Fibroblast of skin of back (primary cell): ENCODE data around the gene CROCC.
"Not testable (repeated sequence)": the region's sequence is repeated elsewhere in the genome, so short reads cannot be mapped to it uniquely, and the experiment has no call there.

Experiments used
- DNase-seq: peaks from one replicate; pipeline ENCODE4 v3.0.0-alpha.2; 2013

CROCC gene

GRCh38 chr1:16944038-16944437, 22.3 kb downstream of the CROCC start:
- no peak for DNase-seq

GRCh38 chr1:16945512-16945911, 23.8 kb downstream of the CROCC start:
- DNase-seq = not testable (repeated sequence)

- DNase-seq = not testable (repeated sequence)
Measured at GRCh38 chr1:16946185-16946584, 24.5 kb downstream of the CROCC start.

- no peak for DNase-seq
Measured at GRCh38 chr1:16946646-16947045, 24.9 kb downstream of the CROCC start.

GRCh38 chr1:16948282-16948891, 26.7 kb downstream of the CROCC start:
- not testable (repeated sequence) for DNase-seq

GRCh38 chr1:16949026-16949425, 27.3 kb downstream of the CROCC start:
- not testable (repeated sequence) for DNase-seq

GRCh38 chr1:16952376-16952775, 30.6 kb downstream of the CROCC start:
- not testable (repeated sequence) for DNase-seq

- no peak for DNase-seq
Measured at GRCh38 chr1:16954579-16954978, 32.8 kb downstream of the CROCC start.

- DNase-seq = no peak
Measured at GRCh38 chr1:16955186-16955585, 33.5 kb downstream of the CROCC start.

- DNase-seq = no peak
Measured at GRCh38 chr1:16956775-16957174, 35.0 kb downstream of the CROCC start.

GRCh38 chr1:16957731-16958130, 36.0 kb downstream of the CROCC start:
- no peak for DNase-seq

GRCh38 chr1:16958475-16958874, 36.7 kb downstream of the CROCC start:
- DNase-seq = no peak

GRCh38 chr1:16960560-16961296, 39.0 kb downstream of the CROCC start:
- peak; percentile 80 for DNase-seq

- DNase-seq = no peak
Measured at GRCh38 chr1:16961297-16962133, 39.8 kb downstream of the CROCC start.

GRCh38 chr1:16964169-16964568, 42.4 kb downstream of the CROCC start:
- DNase-seq = not testable (repeated sequence)

GRCh38 chr1:16965486-16966067, 43.8 kb downstream of the CROCC start:
- DNase-seq = no peak

- no peak for DNase-seq
Measured at GRCh38 chr1:16966282-16966681, 44.6 kb downstream of the CROCC start.

GRCh38 chr1:16967095-16967575, 45.4 kb downstream of the CROCC start:
- peak; percentile 88 for DNase-seq

GRCh38 chr1:16967962-16968361, 46.2 kb downstream of the CROCC start:
- DNase-seq = no peak

GRCh38 chr1:16968372-16968771, 46.6 kb downstream of the CROCC start:
- no peak for DNase-seq

- DNase-seq = no peak
Measured at GRCh38 chr1:16969057-16969611, 47.4 kb downstream of the CROCC start.

GRCh38 chr1:16969651-16970050, 47.9 kb downstream of the CROCC start:
- DNase-seq = no peak
